MCF 10A (cell line): ENCODE results near the gene SUGCT. TPM values are rescaled to one million over a fixed set of nuclear protein-coding genes. Genes with fewer than 3 reads are reported as not detected.
"Not testable (repeated sequence)": the region's sequence is repeated elsewhere in the genome, so short reads cannot be mapped to it uniquely, and the experiment has no call there.

ENCODE experiments used
- BruUV-seq: library from RNA; stranded (reverse); fragments of 400-500 nt; replicated peaks from 2 replicates; lab custom pipeline; 2021; lab: Mats Ljungman, UMichigan
- CTCF ChIA-PET: fragments of 300-600 bp; sonication (Branson Sonifier 250); formaldehyde crosslinking; extraction: SDS; loops from one replicate; lab custom pipeline; 2021; ENCODE audit warnings: antibody characterized with exemption, inconsistent platforms; lab: Yijun Ruan, JAX
- POLR2A ChIA-PET: fragments of 300-600, 350-650 bp; sonication (Branson Sonifier 250); formaldehyde crosslinking; extraction: SDS; loops from one replicate; lab custom pipeline; 2020; ENCODE audit warnings: antibody characterized with exemption, inconsistent platforms; lab: Yijun Ruan, JAX
- DNase-seq: peaks from one replicate; pipeline ENCODE4 v3.0.0-alpha.2; 2018; ENCODE audit not compliant: unreplicated experiment
- H3K27ac Mint-ChIP-seq: one replicate; pipeline ENCODE4 v1.8.0; 2022; ENCODE audit warnings: mild to moderate bottlenecking, low read depth, mixed read lengths; ENCODE audit not compliant: unreplicated experiment
- H3K27me3 Mint-ChIP-seq: one replicate; pipeline ENCODE4 v1.8.0; 2022; ENCODE audit warnings: mixed read lengths; ENCODE audit not compliant: insufficient read depth, unreplicated experiment
- H3K36me3 Mint-ChIP-seq: one replicate; pipeline ENCODE4 v1.8.0; 2022; ENCODE audit warnings: mild to moderate bottlenecking, moderate library complexity, mixed read lengths; ENCODE audit not compliant: insufficient read depth, unreplicated experiment
- H3K4me1 Mint-ChIP-seq: one replicate; pipeline ENCODE4 v1.8.0; 2022; ENCODE audit warnings: mixed read lengths; ENCODE audit not compliant: insufficient read depth, unreplicated experiment
- H3K4me3 Mint-ChIP-seq: one replicate; pipeline ENCODE4 v1.8.0; 2022; ENCODE audit warnings: mild to moderate bottlenecking, moderate library complexity, mixed read lengths; ENCODE audit not compliant: unreplicated experiment
- H3K9me3 Mint-ChIP-seq: one replicate; pipeline ENCODE4 v1.8.0; 2022; ENCODE audit warnings: mixed read lengths; ENCODE audit not compliant: unreplicated experiment
- CTCF ChIP-seq: fragments of 200-600 bp; IDR thresholded peaks from one replicate; pipeline ENCODE4 v1.8.0; 2022; ENCODE audit warnings: antibody characterized with exemption, mild to moderate bottlenecking; ENCODE audit not compliant: unreplicated experiment
- intact Hi-C: fragments of 100-400 bp; cut with micrococcal nuclease; formaldehyde crosslinking; loops from 2 replicates; pipeline ENCODE4 v1.14.1; 2022
- total RNA-seq: library from RNA; stranded (reverse); gene quantifications from 2 replicates; pipeline ENCODE4 v1.2.3, GENCODE V29; 2022

The SUGCT gene
- total RNA-seq, 1 experiment from 2014 or later = 25.4 TPM

- no peak overlapping the region for H3K4me3 Mint-ChIP-seq
- intact Hi-C loops = no loop called here
- H3K27me3 Mint-ChIP-seq = no peaks in the 10 kb centered on the region
- no peak for TF ChIP-seq CTCF
- no peak overlapping the region for H3K27ac Mint-ChIP-seq
- H3K36me3 Mint-ChIP-seq = peaks cover 6% of the 10 kb centered on the region
- H3K4me1 Mint-ChIP-seq = no peaks in the 10 kb centered on the region
- H3K9me3 Mint-ChIP-seq = no peaks in the 10 kb centered on the region
- POLR2A ChIA-PET = no interaction called here
- DNase-seq = no peak
- CTCF ChIA-PET = no interaction called here
- BruUV-seq = no TSS peak
Measured at GRCh38 chr7:40646717-40647116, 511.9 kb downstream of the SUGCT start.

- Mint-ChIP-seq H3K9me3 (no peaks in the 10 kb centered on the region), H3K36me3 (peaks cover 6% of the 10 kb centered on the region), H3K27me3 (no peaks in the 10 kb centered on the region), H3K4me3 (no peak overlapping the region), H3K27ac (no peak overlapping the region), H3K4me1 (no peaks in the 10 kb centered on the region)
- no peak for DNase-seq
- no TSS peak for BruUV-seq
- CTCF ChIA-PET = interaction anchor here (0.6 kb wide), 1 partner anchor 11 kb away, joined by 3 read pairs; no protein-coding TSS in a partner anchor
- TF ChIP-seq CTCF = no peak
- intact Hi-C loops = no loop called here
- POLR2A ChIA-PET = interaction anchor here (0.7 kb wide), 1 partner anchor 46 kb away, joined by 3 read pairs; no protein-coding TSS in a partner anchor
Measured at GRCh38 chr7:40647719-40648118, 512.9 kb downstream of the SUGCT start.

GRCh38 chr7:40649247-40649646, 514.4 kb downstream of the SUGCT start:
- Mint-ChIP-seq H3K4me1 (no peaks in the 10 kb centered on the region), H3K4me3 (no peak overlapping the region), H3K27ac (no peak overlapping the region), H3K27me3 (no peaks in the 10 kb centered on the region), H3K36me3 (peaks cover 6% of the 10 kb centered on the region), H3K9me3 (no peaks in the 10 kb centered on the region)
- intact Hi-C loops = no loop called here
- BruUV-seq = no TSS peak
- ChIA-PET CTCF (interaction anchor here (0.6 kb wide), 1 partner anchor 13 kb away, joined by 4 read pairs; no protein-coding TSS in a partner anchor), POLR2A (no interaction called here)
- no peak for TF ChIP-seq CTCF
- DNase-seq = no peak

- H3K9me3 Mint-ChIP-seq, CTCF ChIA-PET, H3K4me1 Mint-ChIP-seq, POLR2A ChIA-PET, intact Hi-C loops, DNase-seq, H3K27ac Mint-ChIP-seq, H3K36me3 Mint-ChIP-seq, H3K27me3 Mint-ChIP-seq, H3K4me3 Mint-ChIP-seq, BruUV-seq: not testable (repeated sequence)
Measured at GRCh38 chr7:40650903-40651302, 516.1 kb downstream of the SUGCT start.

- H3K36me3 Mint-ChIP-seq = peaks cover 6% of the 10 kb centered on the region
- intact Hi-C loops = no loop called here
- POLR2A ChIA-PET = no interaction called here
- H3K27ac Mint-ChIP-seq = no peak overlapping the region
- DNase-seq = no peak
- no peak for TF ChIP-seq CTCF
- no peaks in the 10 kb centered on the region for H3K27me3 Mint-ChIP-seq
- H3K4me1 Mint-ChIP-seq = no peaks in the 10 kb centered on the region
- no peak overlapping the region for H3K4me3 Mint-ChIP-seq
- CTCF ChIA-PET = interaction anchor here (0.6 to 1.0 kb wide), 2 partner anchors 32 to 169 kb away, joined by 3 read pairs; no protein-coding TSS in a partner anchor
- H3K9me3 Mint-ChIP-seq = no peaks in the 10 kb centered on the region
- BruUV-seq = no TSS peak
Measured at GRCh38 chr7:40654171-40654570, 519.4 kb downstream of the SUGCT start.
